Fibroblast of lung (primary cell): Measurements from ENCODE around the gene CLEC2A.

Experiments used
- CTCF ChIP-seq, 2 donors: IDR thresholded peaks in 1 of 2; conservative IDR thresholded peaks in 1 of 2; 1 replicate in 1 of 2; 2 replicates in 1 of 2; pipeline ENCODE4 v1.5.1; 2011 to 2012; ENCODE audit warnings: low read length in 2 of 2, control low read depth in 1 of 2, inconsistent platforms in 1 of 2, low read depth in 1 of 2, mild to moderate bottlenecking in 1 of 2
- EZH2 ChIP-seq: IDR thresholded peaks from 2 replicates; pipeline ENCODE4 v1.5.1; 2012; ENCODE audit warnings: low read length, control low read depth, mild to moderate bottlenecking; ENCODE audit errors: missing control alignments

DNA sequence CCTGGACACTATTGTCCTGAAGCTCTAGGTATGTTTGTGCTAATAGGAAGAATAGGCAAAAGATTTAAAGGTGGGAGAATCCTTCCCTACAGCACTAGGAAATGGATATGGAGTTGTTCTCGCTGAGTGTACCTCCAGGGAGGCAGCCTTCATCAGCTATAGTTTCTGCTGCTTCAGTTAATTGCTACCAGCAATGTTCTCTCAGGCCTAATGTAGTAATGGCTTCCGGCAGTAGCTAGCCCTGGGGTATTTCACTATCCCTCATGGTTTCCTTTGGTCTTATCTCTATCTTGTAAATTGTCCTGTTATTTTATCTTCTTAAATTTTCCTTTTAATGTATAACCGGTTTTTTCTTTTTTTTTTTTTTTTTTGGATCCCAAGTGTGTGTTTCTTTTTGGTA lies 29.7 kb upstream of the CLEC2A start:
- TF ChIP-seq CTCF (conservative IDR thresholded peaks at IDR 0.05 in 1 of 2, IDR thresholded peaks at IDR 0.05 in 1 of 2; ENCODE audit: low read depth in 1 of 2, low read length in 2 of 2) (no peak), EZH2 (no peak)
